ENCODE measurements around the gene FAM204A. TPM values are rescaled to one million over a fixed set of nuclear protein-coding genes. Genes with fewer than 3 reads are reported as not detected.

FAM204A gene
- total and polyA plus RNA-seq, 2 experiments from 2014 or later: 50.8 to 56.6 TPM

DNA sequence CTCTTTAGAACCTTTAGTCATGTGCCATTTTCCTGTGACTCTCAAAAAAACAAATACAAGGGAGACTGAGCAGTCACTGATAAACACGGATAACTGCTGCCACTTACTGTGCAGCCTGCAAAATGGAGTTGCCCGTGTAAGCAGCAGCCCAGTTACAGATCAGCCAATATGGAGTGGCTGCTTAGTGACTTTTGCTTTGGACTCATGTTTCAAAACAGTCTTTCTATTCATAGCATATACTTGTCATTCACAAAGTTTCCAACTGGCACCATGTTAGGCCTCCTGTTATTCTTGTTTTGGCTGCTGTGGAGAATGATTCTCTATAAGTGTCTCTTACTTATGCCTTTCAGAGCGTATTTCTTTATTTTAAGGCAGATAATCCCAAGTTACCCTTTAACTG, 3.0 kb downstream of the FAM204A start:
- no peak overlapping the region for H3K4me3 ChIP-seq
- no peak for DNase-seq (ENCODE audit: low spot score)
- H3K27ac ChIP-seq: no peak overlapping the region
- no peaks in the 10 kb centered on the region for H3K27me3 ChIP-seq
- H3K9me2 ChIP-seq (replicated peaks; ENCODE audit: insufficient read depth): no peaks in the 10 kb centered on the region
- peaks cover 41% of the 10 kb centered on the region for H3K79me2 ChIP-seq
- TF ChIP-seq EZH2 (IDR thresholded peaks at IDR 0.05; ENCODE audit: borderline replicate concordance): no peak
- no peak for TF ChIP-seq EZH2phosphoT487 (IDR thresholded peaks at IDR 0.05; ENCODE audit: low read depth, severe bottlenecking, unreplicated experiment)
- TF ChIP-seq, protein P1, sequence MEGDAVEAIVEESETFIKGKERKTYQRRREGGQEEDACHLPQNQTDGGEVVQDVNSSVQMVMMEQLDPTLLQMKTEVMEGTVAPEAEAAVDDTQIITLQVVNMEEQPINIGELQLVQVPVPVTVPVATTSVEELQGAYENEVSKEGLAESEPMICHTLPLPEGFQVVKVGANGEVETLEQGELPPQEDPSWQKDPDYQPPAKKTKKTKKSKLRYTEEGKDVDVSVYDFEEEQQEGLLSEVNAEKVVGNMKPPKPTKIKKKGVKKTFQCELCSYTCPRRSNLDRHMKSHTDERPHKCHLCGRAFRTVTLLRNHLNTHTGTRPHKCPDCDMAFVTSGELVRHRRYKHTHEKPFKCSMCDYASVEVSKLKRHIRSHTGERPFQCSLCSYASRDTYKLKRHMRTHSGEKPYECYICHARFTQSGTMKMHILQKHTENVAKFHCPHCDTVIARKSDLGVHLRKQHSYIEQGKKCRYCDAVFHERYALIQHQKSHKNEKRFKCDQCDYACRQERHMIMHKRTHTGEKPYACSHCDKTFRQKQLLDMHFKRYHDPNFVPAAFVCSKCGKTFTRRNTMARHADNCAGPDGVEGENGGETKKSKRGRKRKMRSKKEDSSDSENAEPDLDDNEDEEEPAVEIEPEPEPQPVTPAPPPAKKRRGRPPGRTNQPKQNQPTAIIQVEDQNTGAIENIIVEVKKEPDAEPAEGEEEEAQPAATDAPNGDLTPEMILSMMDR (IDR thresholded peaks at IDR 0.05; ENCODE audit: poor library complexity): no peak
- peaks cover 7% of the 10 kb centered on the region for H3K4me1 ChIP-seq (ENCODE audit: insufficient read depth)
- no peaks in the 10 kb centered on the region for H3K9me3 ChIP-seq (ENCODE audit: low read depth)
- H2AFZ ChIP-seq: no peak overlapping the region
- WGBS (ENCODE audit: low lambda C conversion rate, missing lambda C conversion rate): 86% methylated on average over 3 of the region's 3 CpGs
- H3K4me2 ChIP-seq: no peak overlapping the region
- H3K36me3 ChIP-seq (replicated peaks; ENCODE audit: insufficient read depth, low read depth): no peaks in the 10 kb centered on the region
- no peaks in the 10 kb centered on the region for H4K20me1 ChIP-seq (ENCODE audit: insufficient read depth, poor library complexity, severe bottlenecking)

DNA sequence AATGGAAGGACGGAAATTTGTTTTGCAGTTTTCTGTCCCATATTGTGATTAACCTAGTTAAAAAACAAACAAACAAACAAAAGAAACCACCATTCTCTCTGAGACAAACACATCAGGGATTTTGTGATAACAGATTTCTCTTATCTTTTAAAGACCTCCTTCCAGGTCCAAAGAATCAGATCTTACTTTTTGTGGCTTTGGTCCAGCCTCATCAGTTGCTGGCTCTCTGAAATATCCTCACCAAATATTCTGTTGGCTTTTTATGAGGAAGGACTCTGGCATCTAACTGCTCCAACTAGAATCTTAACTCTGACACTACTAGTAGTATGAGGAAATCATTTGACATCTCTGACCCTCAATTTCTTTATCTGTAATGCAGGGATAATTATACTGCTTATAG, 4.8 kb downstream of the FAM204A start:
- Histone ChIP-seq H4K20me1 (ENCODE audit: insufficient read depth, poor library complexity, severe bottlenecking) (no peaks in the 10 kb centered on the region), H2AFZ (no peak overlapping the region), H3K4me3 (no peak overlapping the region), H3K27me3 (no peaks in the 10 kb centered on the region), H3K27ac (no peak overlapping the region), H3K9me3 (ENCODE audit: low read depth) (no peaks in the 10 kb centered on the region), H3K36me3 (replicated peaks; ENCODE audit: insufficient read depth, low read depth) (no peaks in the 10 kb centered on the region), H3K4me2 (no peak overlapping the region), H3K4me1 (ENCODE audit: insufficient read depth) (peaks cover 7% of the 10 kb centered on the region), H3K79me2 (peaks cover 41% of the 10 kb centered on the region), H3K9me2 (replicated peaks; ENCODE audit: insufficient read depth) (no peaks in the 10 kb centered on the region)
- DNase-seq (ENCODE audit: low spot score): no peak
- WGBS (ENCODE audit: low lambda C conversion rate, missing lambda C conversion rate): 93% methylated on average over 1 of the region's 1 CpG
- TF ChIP-seq EZH2phosphoT487 (IDR thresholded peaks at IDR 0.05; ENCODE audit: low read depth, severe bottlenecking, unreplicated experiment) (no peak), EZH2 (IDR thresholded peaks at IDR 0.05; ENCODE audit: borderline replicate concordance) (no peak)
- TF ChIP-seq, protein P1 (IDR thresholded peaks at IDR 0.05; ENCODE audit: poor library complexity): no peak

DNA sequence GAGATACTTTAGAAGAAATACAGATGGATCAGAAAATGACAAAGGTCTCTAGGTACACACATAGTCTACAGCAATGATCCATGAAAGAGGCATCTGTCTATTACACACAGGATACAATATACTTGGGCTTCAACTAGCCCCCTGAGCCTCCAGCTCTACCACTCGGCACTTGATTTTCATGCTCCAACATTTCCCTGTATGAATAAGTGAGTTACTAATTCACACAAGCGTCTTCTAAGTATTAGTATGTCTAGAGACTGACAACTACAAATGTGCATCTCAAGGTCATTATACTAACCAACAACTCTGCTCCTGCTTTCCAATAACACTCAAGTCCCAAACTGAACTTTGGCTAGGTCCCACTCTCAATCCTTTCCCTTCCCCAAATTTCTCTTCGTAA, 8.3 kb downstream of the FAM204A start:
- H3K79me2 ChIP-seq: peaks cover 16% of the 10 kb centered on the region
- no peaks in the 10 kb centered on the region for H3K27me3 ChIP-seq
- H3K9me2 ChIP-seq (replicated peaks; ENCODE audit: insufficient read depth): no peaks in the 10 kb centered on the region
- no peak for DNase-seq (ENCODE audit: low spot score)
- H4K20me1 ChIP-seq (ENCODE audit: insufficient read depth, poor library complexity, severe bottlenecking): no peaks in the 10 kb centered on the region
- no peaks in the 10 kb centered on the region for H3K9me3 ChIP-seq (ENCODE audit: low read depth)
- no peak overlapping the region for H3K4me3 ChIP-seq
- H3K4me2 ChIP-seq: no peak overlapping the region
- no peak overlapping the region for H3K27ac ChIP-seq
- H3K4me1 ChIP-seq (ENCODE audit: insufficient read depth): no peaks in the 10 kb centered on the region
- H2AFZ ChIP-seq: no peak overlapping the region
- 96% methylated on average over 3 of the region's 3 CpGs for WGBS (ENCODE audit: low lambda C conversion rate, missing lambda C conversion rate)
- H3K36me3 ChIP-seq (replicated peaks; ENCODE audit: insufficient read depth, low read depth): peaks cover 3% of the 10 kb centered on the region
- TF ChIP-seq EZH2phosphoT487 (IDR thresholded peaks at IDR 0.05; ENCODE audit: low read depth, severe bottlenecking, unreplicated experiment) (no peak), EZH2 (IDR thresholded peaks at IDR 0.05; ENCODE audit: borderline replicate concordance) (no peak)
- TF ChIP-seq, protein P1 (IDR thresholded peaks at IDR 0.05; ENCODE audit: poor library complexity): no peak

Data from hepatocyte (in vitro differentiated cells).